Activated T-helper 17 cell treated with anti-CD3 and anti-CD28 coated beads, Interleukin-2, amount 50 U/mL, for 72 hours (primary cell): ENCODE data around the gene MRPS27. TPM values are rescaled to one million over a fixed set of nuclear protein-coding genes. Genes with fewer than 3 reads are reported as not detected.
A peak's percentile ranks its signal among the peaks of the same experiment; 100 is the strongest.

ENCODE experiments used
- ATAC-seq: fragments of 150-1000 bp; cut with Tn5 transposase; replicated peaks from 2 replicates; pipeline ENCODE4 v1.10.0; 2021; ENCODE audit warnings: mild to moderate bottlenecking, moderate library complexity
- H3K27ac Mint-ChIP-seq: one replicate; pipeline ENCODE4 v1.8.0; 2022; ENCODE audit warnings: mixed read lengths
- H3K27me3 Mint-ChIP-seq: one replicate; pipeline ENCODE4 v1.8.0; 2022; ENCODE audit warnings: mixed read lengths
- H3K36me3 Mint-ChIP-seq: one replicate; pipeline ENCODE4 v1.8.0; 2022; ENCODE audit warnings: low read depth, mild to moderate bottlenecking, mixed read lengths
- H3K4me1 Mint-ChIP-seq: one replicate; pipeline ENCODE4 v1.8.0; 2022; ENCODE audit warnings: mixed read lengths
- H3K4me3 Mint-ChIP-seq: one replicate; pipeline ENCODE4 v1.8.0; 2022; ENCODE audit warnings: mild to moderate bottlenecking, mixed read lengths
- H3K9me3 Mint-ChIP-seq: one replicate; pipeline ENCODE4 v1.8.0; 2022; ENCODE audit warnings: mixed read lengths
- total RNA-seq, 2 donors: library from RNA; stranded (reverse); gene quantifications; one replicate each; pipeline ENCODE4 v1.2.3, GENCODE V29; 2022

The MRPS27 gene
- total RNA-seq, 2 donors from 2014 or later, result 71.2 to 88.3 TPM

GRCh38 chr5:72290356-72291133, 29.5 kb downstream of the MRPS27 start:
- Mint-ChIP-seq H3K9me3 (no peaks in the 10 kb centered on the region), H3K27me3 (no peaks in the 10 kb centered on the region), H3K36me3 (peaks cover 91% of the 10 kb centered on the region), H3K4me1 (peaks cover 3% of the 10 kb centered on the region), H3K4me3 (no peak overlapping the region), H3K27ac (no peak overlapping the region)
- no peak for ATAC-seq

DNA sequence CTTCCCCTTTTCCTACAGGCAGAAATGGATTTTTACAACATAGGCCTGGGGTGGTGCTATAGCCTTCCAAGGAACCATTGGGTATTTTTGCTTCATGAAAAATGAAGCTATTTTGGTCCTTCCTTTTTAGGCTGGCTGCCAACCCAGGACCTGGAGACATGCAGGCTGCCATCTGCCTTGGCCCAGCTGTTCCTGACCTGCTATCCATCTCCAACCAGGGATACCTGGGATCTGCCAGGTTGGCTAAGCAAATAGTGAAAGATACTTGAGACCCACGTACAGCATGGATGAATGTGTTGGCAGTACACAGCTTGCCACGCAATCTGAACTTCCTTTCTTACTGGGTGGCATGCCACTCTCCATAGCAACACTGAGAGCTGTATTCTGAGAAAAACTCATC, 31.1 kb downstream of the MRPS27 start:
- Mint-ChIP-seq H3K27me3 (no peaks in the 10 kb centered on the region), H3K4me3 (no peak overlapping the region), H3K36me3 (peaks cover 89% of the 10 kb centered on the region), H3K4me1 (peaks cover 4% of the 10 kb centered on the region), H3K9me3 (no peaks in the 10 kb centered on the region), H3K27ac (no peak overlapping the region)
- ATAC-seq, result no peak

- Mint-ChIP-seq H3K4me1 (peaks cover 4% of the 10 kb centered on the region), H3K4me3 (no peak overlapping the region), H3K9me3 (no peaks in the 10 kb centered on the region), H3K27me3 (no peaks in the 10 kb centered on the region), H3K36me3 (peaks cover 89% of the 10 kb centered on the region), H3K27ac (no peak overlapping the region)
- no peak for ATAC-seq
Measured at GRCh38 chr5:72286798-72287197, 33.2 kb downstream of the MRPS27 start.

DNA sequence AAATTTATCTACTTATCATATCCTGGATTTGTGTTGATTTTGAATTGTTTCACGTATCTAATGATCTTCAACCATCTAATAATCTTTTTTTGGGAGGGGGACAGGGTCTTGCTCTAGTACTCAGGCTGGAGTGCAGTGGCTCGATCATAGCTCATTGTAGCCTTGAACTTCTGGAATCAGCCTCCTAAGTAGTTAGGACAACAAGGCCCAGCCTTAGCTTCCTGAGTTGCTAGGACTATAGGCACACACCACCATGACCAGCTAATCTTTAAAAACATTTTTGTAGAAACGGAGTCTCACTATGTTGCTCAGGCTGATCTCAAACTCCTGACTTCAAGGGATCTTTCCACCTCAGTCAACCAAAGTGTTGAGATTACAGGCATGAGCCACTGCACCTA, 34.6 kb downstream of the MRPS27 start:
- Mint-ChIP-seq H3K27me3 (no peaks in the 10 kb centered on the region), H3K9me3 (no peaks in the 10 kb centered on the region), H3K4me3 (no peak overlapping the region), H3K36me3 (peaks cover 93% of the 10 kb centered on the region), H3K4me1 (peaks cover 4% of the 10 kb centered on the region), H3K27ac (no peak overlapping the region)
- ATAC-seq, result no peak

- no peak overlapping the region for H3K27ac Mint-ChIP-seq
Measured at GRCh38 chr5:72284559-72285423, 35.2 kb downstream of the MRPS27 start.

DNA sequence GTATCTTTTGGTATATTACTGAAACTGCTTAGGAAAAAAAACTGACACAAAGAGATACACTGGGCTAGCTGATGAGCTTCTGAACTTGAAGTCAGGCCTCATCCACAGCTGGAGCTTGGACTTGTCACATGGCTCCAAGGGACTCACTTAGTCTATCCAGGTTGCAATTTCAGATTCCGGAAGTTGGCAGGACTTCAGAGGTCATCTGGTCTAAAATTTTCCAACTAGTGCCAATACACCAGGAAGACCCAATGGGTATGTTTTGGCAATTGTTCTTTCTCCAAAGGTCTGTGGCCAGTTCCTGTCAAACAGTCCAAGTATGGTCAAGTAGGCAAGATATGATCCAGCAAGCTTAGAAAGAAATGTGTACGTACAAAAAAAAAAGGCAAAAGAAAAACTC, 36.7 kb downstream of the MRPS27 start:
- Mint-ChIP-seq H3K9me3 (no peaks in the 10 kb centered on the region), H3K27ac (no peak overlapping the region), H3K27me3 (no peaks in the 10 kb centered on the region), H3K4me3 (no peak overlapping the region), H3K4me1 (peaks cover 4% of the 10 kb centered on the region), H3K36me3 (peaks cover 95% of the 10 kb centered on the region)
- ATAC-seq, result no peak

More at GRCh38 chr5:72284559-72285423, 35.2 kb downstream of the MRPS27 start:
- H3K4me3 Mint-ChIP-seq, result no peak overlapping the region
- H3K36me3 Mint-ChIP-seq, result peaks cover 91% of the 10 kb centered on the region
- no peaks in the 10 kb centered on the region for H3K9me3 Mint-ChIP-seq
- no peak for ATAC-seq
- H3K27me3 Mint-ChIP-seq, result no peaks in the 10 kb centered on the region
- peaks cover 4% of the 10 kb centered on the region for H3K4me1 Mint-ChIP-seq

DNA sequence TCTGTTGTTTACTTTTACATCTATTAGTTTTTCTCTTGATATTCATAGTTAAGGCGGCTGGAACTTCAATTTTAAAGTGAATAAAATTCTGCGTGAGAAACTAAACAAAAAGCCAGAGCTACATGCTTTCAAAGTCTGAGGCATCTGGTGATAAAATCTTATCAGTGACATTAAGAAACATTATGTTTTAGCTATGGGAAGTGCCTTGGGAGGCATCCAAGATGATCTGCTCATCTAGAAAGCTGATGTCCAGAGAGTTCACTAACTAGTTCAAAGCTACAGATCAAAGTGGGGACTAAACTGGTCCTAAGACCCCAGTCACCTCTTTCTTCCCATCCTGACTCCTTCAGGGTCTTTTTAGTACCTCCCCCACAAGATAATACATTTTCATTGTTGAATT, 37.2 kb downstream of the MRPS27 start:
- no peaks in the 10 kb centered on the region for H3K9me3 Mint-ChIP-seq
- peaks cover 4% of the 10 kb centered on the region for H3K4me1 Mint-ChIP-seq
- no peak overlapping the region for H3K27ac Mint-ChIP-seq
- no peak overlapping the region for H3K4me3 Mint-ChIP-seq
- peaks cover 96% of the 10 kb centered on the region for H3K36me3 Mint-ChIP-seq
- ATAC-seq, result no peak
- H3K27me3 Mint-ChIP-seq, result no peaks in the 10 kb centered on the region

DNA sequence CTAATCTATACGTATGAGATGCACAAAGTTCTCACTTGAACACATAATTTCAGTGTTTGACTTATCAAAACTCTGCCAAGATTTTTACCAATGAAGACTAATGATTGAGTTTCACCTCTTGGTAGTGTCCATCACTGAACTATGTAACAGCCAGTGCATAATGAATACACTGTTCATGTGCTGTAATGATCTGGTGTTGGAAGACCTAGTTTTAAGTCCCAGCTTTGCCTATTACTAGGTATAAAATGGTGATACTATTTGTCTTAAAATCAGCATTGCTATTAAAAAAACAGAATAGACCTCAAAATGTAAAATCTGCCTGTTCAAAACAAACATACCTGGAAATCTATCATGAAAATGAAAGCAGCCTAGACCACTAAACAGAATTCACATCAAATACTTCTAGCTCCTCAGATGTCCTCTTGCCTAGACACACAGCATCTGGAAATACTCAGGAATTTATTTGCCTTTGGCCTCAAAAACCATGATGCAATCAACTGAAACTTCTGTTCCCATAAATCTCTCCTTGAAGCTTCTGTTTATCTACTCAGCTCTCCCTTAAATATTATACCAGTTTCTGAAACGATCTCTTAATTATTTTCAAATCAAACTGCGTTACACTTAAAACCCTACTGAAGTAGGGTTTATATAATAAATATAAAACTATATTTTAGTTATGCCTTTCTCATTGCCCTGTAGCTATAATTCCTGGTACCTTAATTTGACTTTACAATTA, 38.1 kb downstream of the MRPS27 start:
- no peak overlapping the region for H3K4me3 Mint-ChIP-seq
- no peak for ATAC-seq
- H3K27me3 Mint-ChIP-seq, result no peaks in the 10 kb centered on the region
- peaks cover 4% of the 10 kb centered on the region for H3K4me1 Mint-ChIP-seq
- H3K9me3 Mint-ChIP-seq, result no peaks in the 10 kb centered on the region
- H3K36me3 Mint-ChIP-seq, result peaks cover 96% of the 10 kb centered on the region
- peak overlapping the region; percentile 80 for H3K27ac Mint-ChIP-seq

- no peak for ATAC-seq
- no peaks in the 10 kb centered on the region for H3K9me3 Mint-ChIP-seq
- H3K27ac Mint-ChIP-seq, result peak overlapping the region; percentile 80
- no peaks in the 10 kb centered on the region for H3K27me3 Mint-ChIP-seq
- peaks cover 96% of the 10 kb centered on the region for H3K36me3 Mint-ChIP-seq
- H3K4me3 Mint-ChIP-seq, result no peak overlapping the region
- peaks cover 5% of the 10 kb centered on the region for H3K4me1 Mint-ChIP-seq
Measured at GRCh38 chr5:72281430-72281763, 38.6 kb downstream of the MRPS27 start.

DNA sequence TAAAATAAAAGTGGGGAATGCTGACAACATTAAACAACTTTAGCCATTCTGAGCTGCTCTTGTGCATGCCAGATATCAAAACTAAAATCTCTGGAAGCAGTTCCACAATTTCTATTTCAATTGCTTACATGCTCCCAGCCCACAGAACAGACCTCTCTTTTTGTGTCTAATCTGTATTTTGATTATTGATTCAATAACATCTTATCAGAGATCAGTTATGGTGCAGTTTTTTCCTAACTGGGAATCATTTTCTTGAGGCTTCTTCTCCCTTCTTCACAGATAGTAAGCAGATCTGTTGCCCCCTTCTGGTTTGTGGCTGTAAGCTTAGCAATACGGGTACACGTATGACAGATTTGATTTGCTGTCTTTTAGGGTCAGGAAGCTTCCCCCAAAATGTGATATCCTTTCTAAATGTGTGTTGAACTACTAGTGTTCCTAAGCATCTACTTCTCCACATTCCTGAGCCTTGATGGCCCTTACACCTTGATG, 39.4 kb downstream of the MRPS27 start:
- no peaks in the 10 kb centered on the region for H3K27me3 Mint-ChIP-seq
- no peak for ATAC-seq
- peaks cover 96% of the 10 kb centered on the region for H3K36me3 Mint-ChIP-seq
- H3K27ac Mint-ChIP-seq, result peak overlapping the region; percentile 80
- H3K4me1 Mint-ChIP-seq, result peaks cover 12% of the 10 kb centered on the region
- H3K4me3 Mint-ChIP-seq, result no peak overlapping the region
- no peaks in the 10 kb centered on the region for H3K9me3 Mint-ChIP-seq

DNA sequence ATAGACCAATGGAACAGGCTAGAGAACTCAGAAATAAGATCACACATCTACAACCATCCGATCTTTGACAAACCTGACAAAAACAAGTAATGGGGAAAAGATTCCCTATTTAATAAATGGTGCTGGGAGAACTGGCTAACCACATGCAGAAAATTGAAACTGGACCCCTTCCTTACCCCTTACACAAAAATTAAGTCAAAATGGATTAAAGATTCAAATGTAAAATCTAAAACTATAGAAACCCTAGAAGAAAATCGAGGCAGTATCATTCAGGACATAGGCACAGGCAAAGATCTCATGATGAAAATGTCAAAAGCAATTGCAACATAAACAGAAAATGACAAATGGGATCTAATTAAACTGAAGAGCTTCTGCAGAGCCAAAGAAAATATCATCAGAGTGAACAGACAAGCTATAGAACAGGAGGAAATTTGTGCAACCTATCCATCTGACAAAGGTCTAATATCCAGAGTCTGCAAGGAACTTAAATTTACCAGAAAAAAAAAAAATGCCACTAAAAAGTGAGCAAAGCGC, 43.8 kb downstream of the MRPS27 start:
- peaks cover 55% of the 10 kb centered on the region for H3K36me3 Mint-ChIP-seq
- H3K9me3 Mint-ChIP-seq, result no peaks in the 10 kb centered on the region
- H3K4me3 Mint-ChIP-seq, result no peak overlapping the region
- H3K27ac Mint-ChIP-seq, result no peak overlapping the region
- H3K27me3 Mint-ChIP-seq, result no peaks in the 10 kb centered on the region
- H3K4me1 Mint-ChIP-seq, result peaks cover 10% of the 10 kb centered on the region
- ATAC-seq, result no peak

DNA sequence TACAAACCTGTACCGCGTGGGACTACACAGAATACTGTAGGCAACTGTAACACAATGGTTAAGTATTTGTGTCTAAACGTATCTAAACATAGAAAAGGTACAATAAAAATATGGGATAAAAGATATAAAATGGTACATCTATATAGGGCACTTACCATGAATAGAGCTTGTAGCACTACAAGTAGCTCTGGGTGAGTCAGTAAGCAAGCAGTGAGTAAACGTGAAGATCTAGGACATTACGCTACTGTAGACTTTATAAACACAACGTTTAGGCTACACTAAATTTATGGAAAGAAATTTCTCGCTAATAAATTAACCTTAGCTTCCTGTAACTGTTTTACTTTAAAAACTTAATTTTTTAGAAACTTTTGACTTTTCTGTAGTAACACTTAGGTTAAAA, 46.5 kb downstream of the MRPS27 start:
- ATAC-seq, result no peak
- peaks cover 10% of the 10 kb centered on the region for H3K4me1 Mint-ChIP-seq
- H3K36me3 Mint-ChIP-seq, result peaks cover 36% of the 10 kb centered on the region
- H3K9me3 Mint-ChIP-seq, result no peaks in the 10 kb centered on the region
- no peak overlapping the region for H3K27ac Mint-ChIP-seq
- H3K4me3 Mint-ChIP-seq, result no peak overlapping the region
- H3K27me3 Mint-ChIP-seq, result no peaks in the 10 kb centered on the region

GRCh38 chr5:72272398-72272797, 47.6 kb downstream of the MRPS27 start:
- Mint-ChIP-seq H3K27ac (no peak overlapping the region), H3K36me3 (peaks cover 36% of the 10 kb centered on the region), H3K4me3 (no peak overlapping the region), H3K9me3 (no peaks in the 10 kb centered on the region), H3K4me1 (peaks cover 10% of the 10 kb centered on the region), H3K27me3 (no peaks in the 10 kb centered on the region)
- ATAC-seq, result no peak

- peaks cover 31% of the 10 kb centered on the region for H3K36me3 Mint-ChIP-seq
- no peak overlapping the region for H3K27ac Mint-ChIP-seq
- ATAC-seq, result no peak
- H3K27me3 Mint-ChIP-seq, result no peaks in the 10 kb centered on the region
- no peak overlapping the region for H3K4me3 Mint-ChIP-seq
- no peaks in the 10 kb centered on the region for H3K9me3 Mint-ChIP-seq
- H3K4me1 Mint-ChIP-seq, result peaks cover 10% of the 10 kb centered on the region
Measured at GRCh38 chr5:72271702-72272101, 48.3 kb downstream of the MRPS27 start.
